HepG2 (cell line): ENCODE data around the gene PIK3C2B. TPM values are rescaled to one million over a fixed set of nuclear protein-coding genes. Genes with fewer than 3 reads are reported as not detected.

ENCODE experiments used
- HOXA3 ChIP-seq: sonication (generic); formaldehyde crosslinking; IDR thresholded peaks from 2 replicates; pipeline ENCODE4 v1.5.0; 2020; ENCODE audit warnings: missing genetic modification reagents
- HOXA5 ChIP-seq: sonication (generic); formaldehyde crosslinking; IDR thresholded peaks from 2 replicates; pipeline ENCODE4 v1.4.0; 2020; ENCODE audit warnings: missing genetic modification reagents
- IKZF5 ChIP-seq: IDR thresholded peaks from 2 replicates; pipeline ENCODE4 v1.6.1; 2018; ENCODE audit warnings: missing genetic modification reagents, mild to moderate bottlenecking, missing compliant biosample characterization
- KAT2B ChIP-seq: fragments of 150-350 bp; IDR thresholded peaks from 2 replicates; pipeline ENCODE4 v1.6.1; 2014; ENCODE audit warnings: low read depth, low read length, borderline replicate concordance
- MAF1 ChIP-seq: sonication (generic); formaldehyde crosslinking; IDR thresholded peaks from 2 replicates; pipeline ENCODE4 v1.5.0; 2020; ENCODE audit warnings: missing genetic modification reagents, borderline replicate concordance
- MNT ChIP-seq: fragments of 450-650 bp; IDR thresholded peaks from 2 replicates; pipeline ENCODE4 v1.6.1; 2016
- NFYC ChIP-seq: IDR thresholded peaks from 2 replicates; pipeline ENCODE4 v1.6.1; 2016; ENCODE audit warnings: missing genetic modification reagents, missing compliant biosample characterization
- NR2F2 ChIP-seq: IDR thresholded peaks from 2 replicates; pipeline ENCODE4 v1.6.1; 2012; ENCODE audit warnings: low read depth, inconsistent platforms, borderline replicate concordance
- PAWR ChIP-seq: sonication (generic); formaldehyde crosslinking; IDR thresholded peaks from 2 replicates; pipeline ENCODE4 v1.4.0; 2020; ENCODE audit warnings: missing genetic modification reagents, mild to moderate bottlenecking, borderline replicate concordance
- RFX5 ChIP-seq: IDR thresholded peaks from 2 replicates; pipeline ENCODE4 v1.6.1; 2011; ENCODE audit warnings: low read depth, low read length, improper control_type of control experiment
- SMC3 ChIP-seq: IDR thresholded peaks from 2 replicates; pipeline ENCODE4 v1.6.1; 2011; ENCODE audit warnings: low read length, improper control_type of control experiment
- SMYD3 ChIP-seq: sonication (generic); formaldehyde crosslinking; IDR thresholded peaks from 2 replicates; pipeline ENCODE4 v1.8.1; 2023; ENCODE audit warnings: mild to moderate bottlenecking, missing genetic modification reagents
- TCF7 ChIP-seq: sonication (generic); IDR thresholded peaks from 2 replicates; pipeline ENCODE4 v1.6.1; 2016; ENCODE audit warnings: antibody characterized with exemption, low read depth
- TFAP4 ChIP-seq: sonication (generic); IDR thresholded peaks from 2 replicates; pipeline ENCODE4 v1.6.1; 2016; ENCODE audit warnings: low read depth, borderline replicate concordance
- ZBTB7A ChIP-seq: sonication (generic); formaldehyde crosslinking; IDR thresholded peaks from 2 replicates; pipeline ENCODE4 v1.8.0; 2022; ENCODE audit warnings: mild to moderate bottlenecking, missing genetic modification reagents
- ZKSCAN8 ChIP-seq: IDR thresholded peaks from 2 replicates; pipeline ENCODE4 v1.6.1; 2016; ENCODE audit warnings: borderline replicate concordance, missing genetic modification reagents, missing compliant biosample characterization
- ZNF124 ChIP-seq: sonication (generic); formaldehyde crosslinking; IDR thresholded peaks from 2 replicates; pipeline ENCODE4 v1.4.0; 2020; ENCODE audit warnings: missing genetic modification reagents
- ZNF143 ChIP-seq: sonication (generic); formaldehyde crosslinking; IDR thresholded peaks from 2 replicates; pipeline ENCODE4 v1.4.0; 2020; ENCODE audit warnings: missing genetic modification reagents
- ZNF17 ChIP-seq: sonication (generic); formaldehyde crosslinking; IDR thresholded peaks from 2 replicates; pipeline ENCODE4 v1.5.0; 2020; ENCODE audit warnings: mild to moderate bottlenecking, missing genetic modification reagents
- ZNF24 ChIP-seq: fragments of 450-650 bp; IDR thresholded peaks from 2 replicates; pipeline ENCODE4 v1.6.1; 2017; ENCODE audit warnings: antibody characterized with exemption, mild to moderate bottlenecking
- ZNF264 ChIP-seq: sonication (generic); formaldehyde crosslinking; IDR thresholded peaks from 2 replicates; pipeline ENCODE4 v1.4.0; 2020; ENCODE audit warnings: missing genetic modification reagents
- ZNF646 ChIP-seq: sonication (generic); formaldehyde crosslinking; IDR thresholded peaks from 2 replicates; pipeline ENCODE4 v1.9.0; 2021; ENCODE audit warnings: mild to moderate bottlenecking, missing genetic modification reagents
- ZNF720 ChIP-seq: sonication (generic); formaldehyde crosslinking; IDR thresholded peaks from 2 replicates; pipeline ENCODE4 v1.4.0; 2020; ENCODE audit warnings: missing genetic modification reagents
- ZNF766 ChIP-seq: sonication (generic); formaldehyde crosslinking; IDR thresholded peaks from 2 replicates; pipeline ENCODE4 v1.5.0; 2020; ENCODE audit warnings: missing genetic modification reagents, borderline replicate concordance
- polyA plus RNA-seq, 8 experiments: library from polyadenylated mRNA; depleted of rRNA in 3 of 8; stranded (reverse) in 7 of 8; unstranded in 1 of 8; fragments of >200 nt; fragmentation: Illumina TruSeq in 4 of 8; extraction: Trizol in 4 of 8; gene quantifications; 2 replicates each; pipeline versions ENCODE4 v1.2.1 to v1.2.3, GENCODE V29; 2011 to 2016; ENCODE audit warnings: low read depth in 4 of 8, missing spikeins in 1 of 8, mixed read lengths in 1 of 8; ENCODE audit not compliant: insufficient read depth in 1 of 8
- total RNA-seq, 5 experiments: library from RNA; depleted of rRNA; stranded (reverse); fragments of >200 nt; fragmentation: Illumina TruSeq; extraction: Trizol; gene quantifications; 2 replicates each; pipeline ENCODE4 v1.2.3, GENCODE V29; 2016; ENCODE audit warnings: low read depth in 1 of 5

The PIK3C2B gene
- total and polyA plus RNA-seq, 2 of the 13 experiments (the other 11 are each of a cell fraction or from before 2014, with no cell fraction given) = 3.4 to 4.5 TPM

GRCh38 chr1:204506969-204507316 is 12.3 kb upstream of the PIK3C2B start (continued):
- TF ChIP-seq TFAP4 = 0 out of 2 replicates have a peak, but pooled peaks have one; percentile 8
- TF ChIP-seq NFYC = 0 out of 2 replicates have a peak, but pooled peaks have one; percentile 46
- peak; percentile 65 for TF ChIP-seq HOXA3
- peak; percentile 78 for TF ChIP-seq ZNF124 (CRISPR knock-in tag)
- TF ChIP-seq IKZF5 = peak; percentile 67; the same call in 1 of the 2 replicates
- no peak for TF ChIP-seq ZNF646 (CRISPR knock-in tag)
- no peak for TF ChIP-seq RFX5
- TF ChIP-seq ZNF143 (CRISPR knock-in tag) = no peak
- TF ChIP-seq KAT2B = no peak
- TF ChIP-seq SMC3 = peak; percentile 24; the same call in 1 of the 2 replicates
- TF ChIP-seq MAF1 (CRISPR knock-in tag) = peak; percentile 97; the same call in 1 of the 2 replicates
- no peak for TF ChIP-seq ZNF720 (CRISPR knock-in tag)
- TF ChIP-seq ZKSCAN8 (CRISPR knock-in tag) = no peak
- TF ChIP-seq ZNF24 = peak; percentile 98
- peak; percentile 42; the same call in 1 of the 2 replicates for TF ChIP-seq NR2F2
- no peak for TF ChIP-seq ZNF17 (CRISPR knock-in tag)
- TF ChIP-seq ZNF264 (CRISPR knock-in tag) = no peak
- TF ChIP-seq HOXA5 (CRISPR knock-in tag) = peak; percentile 46; the same call in 1 of the 2 replicates
- TF ChIP-seq SMYD3 (CRISPR knock-in tag) = no peak
- no peak for TF ChIP-seq ZBTB7A (CRISPR knock-in tag)
- TF ChIP-seq PAWR (CRISPR knock-in tag) = no peak
- no peak for TF ChIP-seq MNT
- no peak for TF ChIP-seq ZNF766 (CRISPR knock-in tag)
- TF ChIP-seq TCF7 = no peak
